Neuronal stem cell (in vitro differentiated cells): ENCODE results near the gene NKX2-8. TPM values are rescaled to one million over a fixed set of nuclear protein-coding genes. Genes with fewer than 3 reads are reported as not detected.

Experiments used
- DNase-seq: peaks from one replicate; pipeline ENCODE4 v3.0.0-alpha.2; 2013; ENCODE audit warnings: low spot score
- H2AFZ ChIP-seq: one replicate; pipeline ENCODE4 v1.6.1; 2013; ENCODE audit warnings: mild to moderate bottlenecking, low read length, inconsistent platforms
- H2AK5ac ChIP-seq: 2 replicates; pipeline ENCODE4 v1.6.1; 2013; ENCODE audit warnings: low read depth, mild to moderate bottlenecking, inconsistent platforms, low read length, moderate library complexity, mixed read lengths
- H2BK120ac ChIP-seq: 2 replicates; pipeline ENCODE4 v1.6.1; 2013; ENCODE audit warnings: low read depth, mild to moderate bottlenecking, inconsistent platforms, low read length, moderate library complexity, mixed read lengths
- H2BK12ac ChIP-seq: one replicate; pipeline ENCODE4 v1.6.1; 2013; ENCODE audit warnings: low read length, inconsistent platforms
- H2BK15ac ChIP-seq: 2 replicates; pipeline ENCODE4 v1.6.1; 2013; ENCODE audit warnings: mild to moderate bottlenecking, low read length, inconsistent platforms, mixed read lengths
- H2BK5ac ChIP-seq: one replicate; pipeline ENCODE4 v1.6.1; 2013; ENCODE audit warnings: inconsistent platforms, mild to moderate bottlenecking, low read length, moderate library complexity
- H3K14ac ChIP-seq: one replicate; pipeline ENCODE4 v1.6.1; 2013; ENCODE audit warnings: low read length, inconsistent platforms
- H3K18ac ChIP-seq: 2 replicates; pipeline ENCODE4 v1.6.1; 2013; ENCODE audit warnings: low read length, inconsistent platforms
- H3K23ac ChIP-seq: 2 replicates; pipeline ENCODE4 v1.6.1; 2013; ENCODE audit warnings: low read depth, mild to moderate bottlenecking, mixed read lengths, low read length, inconsistent platforms; ENCODE audit not compliant: poor library complexity
- H3K27ac ChIP-seq: replicated peaks from 3 replicates; pipeline ENCODE4 v1.5.1; 2013; ENCODE audit warnings: low read length, inconsistent platforms
- H3K27me3 ChIP-seq, 3 experiments: 2 replicates each; pipeline ENCODE4 v1.6.1; 2013; ENCODE audit warnings: low read length in 3 of 3, mild to moderate bottlenecking in 2 of 3, inconsistent platforms in 1 of 3, low read depth in 1 of 3, mixed read lengths in 1 of 3, moderate library complexity in 1 of 3; ENCODE audit not compliant: control insufficient read depth in 3 of 3, insufficient read depth in 3 of 3
- H3K36me3 ChIP-seq, 2 donors: replicated peaks in 1 of 2; 2 replicates each; pipeline ENCODE4 v1.6.1; 2013; ENCODE audit warnings: low read length in 2 of 2; ENCODE audit not compliant: control insufficient read depth in 2 of 2, insufficient read depth in 2 of 2
- H3K4ac ChIP-seq: 2 replicates; pipeline ENCODE4 v1.6.1; 2013; ENCODE audit warnings: inconsistent platforms, mild to moderate bottlenecking, low read length, moderate library complexity
- H3K4me1 ChIP-seq, 2 donors: 1 replicate in 1 of 2; 2 replicates in 1 of 2; pipeline ENCODE4 v1.6.1; 2013; ENCODE audit warnings: low read length in 2 of 2, low read depth in 1 of 2; ENCODE audit not compliant: control insufficient read depth in 2 of 2, insufficient read depth in 1 of 2
- H3K4me2 ChIP-seq: one replicate; pipeline ENCODE4 v1.6.1; 2013; ENCODE audit warnings: mild to moderate bottlenecking, low read length, inconsistent platforms; ENCODE audit not compliant: insufficient read depth, poor library complexity, severe bottlenecking
- H3K4me3 ChIP-seq, 2 donors: 2 replicates each; pipeline ENCODE4 v1.5.1; 2013; ENCODE audit warnings: low read length in 2 of 2, mild to moderate bottlenecking in 2 of 2, inconsistent platforms in 1 of 2, moderate library complexity in 1 of 2
- H3K79me1 ChIP-seq: one replicate; pipeline ENCODE4 v1.6.1; 2013; ENCODE audit warnings: low read depth, mild to moderate bottlenecking, inconsistent platforms, low read length, moderate library complexity
- H3K9ac ChIP-seq: one replicate; pipeline ENCODE4 v1.6.1; 2013; ENCODE audit warnings: mild to moderate bottlenecking, low read depth, low read length, inconsistent platforms; ENCODE audit not compliant: poor library complexity
- H3K9me3 ChIP-seq, 2 donors: replicated peaks in 1 of 2; 2 replicates each; pipeline versions ENCODE3 to v1.6.1; 2013; ENCODE audit warnings: low read length in 2 of 2, mild to moderate bottlenecking in 2 of 2, inconsistent platforms in 1 of 2, low read depth in 1 of 2, mixed read lengths in 1 of 2, moderate library complexity in 1 of 2; ENCODE audit not compliant: control insufficient read depth in 2 of 2, insufficient read depth in 1 of 2
- H4K8ac ChIP-seq: one replicate; pipeline ENCODE4 v1.6.1; 2013; ENCODE audit warnings: low read depth, mild to moderate bottlenecking, inconsistent platforms, low read length, moderate library complexity
- H4K91ac ChIP-seq: one replicate; pipeline ENCODE4 v1.6.1; 2013; ENCODE audit warnings: low read length, low read depth, mild to moderate bottlenecking, inconsistent platforms; ENCODE audit not compliant: poor library complexity
- WGBS, 2 donors: extraction: QIAGEN DNeasy Blood & Tissue Kit; methylation state at CpG; one replicate each; pipeline ENCODE4 v1.1.7; 2013; ENCODE audit warnings: missing lambda C conversion rate in 2 of 2, mixed read lengths in 1 of 2; ENCODE audit not compliant: insufficient read length in 2 of 2, insufficient replicate concordance in 1 of 2; ENCODE audit errors: extremely low coverage in 2 of 2; 5-methylcytosine and 5-hydroxymethylcytosine counted together
- polyA plus RNA-seq, 2 experiments: library from polyadenylated mRNA; stranded (reverse); fragments of 200-250 nt; gene quantifications; one replicate each; pipeline ENCODE4 v1.2.3, GENCODE V29; 2013

The NKX2-8 gene
- not detected for polyA plus RNA-seq (2013, experiment 1 of 2)
- not detected for polyA plus RNA-seq (2013, experiment 2 of 2)

- Histone ChIP-seq H3K9ac (peak within 1 kb of the TSS; percentile 82), H2BK5ac (no peak within 1 kb of the TSS), H3K9me3 (no peaks in the 10 kb centered on the region), H3K4me3 (peak within 1 kb of the TSS; percentile 40 to 77), H3K4me1 (peaks cover 0 to 18% of the 10 kb centered on the region in 2 donors), H4K91ac (no peak within 1 kb of the TSS), H3K14ac (no peak within 1 kb of the TSS), H4K8ac (no peak within 1 kb of the TSS), H3K4me2 (peak within 1 kb of the TSS; percentile 99), H3K18ac (peak within 1 kb of the TSS; percentile 82), H2AK5ac (no peak within 1 kb of the TSS), H2BK120ac (no peak within 1 kb of the TSS), H3K23ac (peak within 1 kb of the TSS; percentile 82), H3K79me1 (no peaks in the 10 kb centered on the region), H3K36me3 (no peaks in the 10 kb centered on the region), H3K27me3 (peaks cover 41 to 99% (median 86%) of the 10 kb centered on the region in 3 experiments), H3K27ac (no peak within 1 kb of the TSS), H2BK15ac (no peak within 1 kb of the TSS), H2BK12ac (no peak within 1 kb of the TSS), H3K4ac (no peak within 1 kb of the TSS), H2AFZ (peak within 1 kb of the TSS; percentile 85)
- no peak for DNase-seq
- WGBS, 2 donors = no CpG with 5 or more reads among the region's 62 CpGs
Observed at GRCh38 chr14:36582011-36582873, at the start of gene NKX2-8. Gene NKX2-8, minus strand, starts transcription at chr14:36582614. Its CDS starts 225 bp downstream, at chr14:36582389.

DNA sequence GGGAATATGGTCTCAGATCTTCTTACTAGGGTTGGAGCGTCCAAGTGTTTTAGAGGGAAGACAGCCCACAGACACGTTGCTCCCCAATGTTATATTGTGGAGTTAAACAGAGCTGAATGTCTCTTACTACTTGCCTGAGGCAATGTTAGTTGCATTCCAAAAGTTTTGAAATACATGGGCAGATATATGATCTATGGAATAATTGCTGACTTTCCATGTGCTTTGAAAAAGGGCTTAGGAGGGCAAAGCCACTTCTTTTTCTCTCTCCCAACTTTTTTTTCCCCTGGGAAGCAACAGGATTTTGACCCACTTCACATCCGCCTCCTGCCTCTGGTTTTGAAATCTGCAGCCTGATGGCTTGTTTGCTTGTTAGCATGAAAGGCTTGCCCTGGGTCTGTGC is 45.6 kb upstream of the NKX2-8 start:
- no peak for DNase-seq
- Histone ChIP-seq H3K9ac (no peak overlapping the region), H3K27me3 (peaks cover 0 to 23% (median 0%) of the 10 kb centered on the region in 3 experiments), H2BK12ac (no peak overlapping the region), H2BK15ac (no peak overlapping the region), H2AFZ (no peak overlapping the region), H3K14ac (no peak overlapping the region), H3K36me3 (no peaks in the 10 kb centered on the region), H3K18ac (no peak overlapping the region), H3K79me1 (no peaks in the 10 kb centered on the region), H3K4me1 (no peaks in the 10 kb centered on the region), H3K27ac (no peak overlapping the region), H4K91ac (no peak overlapping the region), H2AK5ac (no peak overlapping the region), H3K4ac (no peak overlapping the region), H4K8ac (no peak overlapping the region), H3K9me3 (no peaks in the 10 kb centered on the region), H3K23ac (no peak overlapping the region), H2BK5ac (no peak overlapping the region), H3K4me3 (no peak overlapping the region), H2BK120ac (no peak overlapping the region), H3K4me2 (no peak overlapping the region)
- WGBS, 2 donors = no CpG with 5 or more reads among the region's 3 CpGs

- Histone ChIP-seq H2BK12ac (no peak overlapping the region), H3K79me1 (no peaks in the 10 kb centered on the region), H3K14ac (no peak overlapping the region), H4K91ac (no peak overlapping the region), H3K4me1 (no peaks in the 10 kb centered on the region), H2AK5ac (no peak overlapping the region), H3K9ac (no peak overlapping the region), H4K8ac (no peak overlapping the region), H2BK5ac (no peak overlapping the region), H3K27me3 (peaks cover 0 to 23% (median 0%) of the 10 kb centered on the region in 3 experiments), H3K4me3 (no peak overlapping the region), H3K4ac (no peak overlapping the region), H3K23ac (no peak overlapping the region), H2BK15ac (no peak overlapping the region), H3K9me3 (no peaks in the 10 kb centered on the region), H3K36me3 (no peaks in the 10 kb centered on the region), H3K18ac (no peak overlapping the region), H3K4me2 (no peak overlapping the region), H2BK120ac (no peak overlapping the region), H2AFZ (no peak overlapping the region), H3K27ac (no peak overlapping the region)
- no CpG with 5 or more reads among the region's 4 CpGs for WGBS, 2 donors
- no peak for DNase-seq
Observed at GRCh38 chr14:36626151-36626550, 43.7 kb upstream of the NKX2-8 start.

DNA sequence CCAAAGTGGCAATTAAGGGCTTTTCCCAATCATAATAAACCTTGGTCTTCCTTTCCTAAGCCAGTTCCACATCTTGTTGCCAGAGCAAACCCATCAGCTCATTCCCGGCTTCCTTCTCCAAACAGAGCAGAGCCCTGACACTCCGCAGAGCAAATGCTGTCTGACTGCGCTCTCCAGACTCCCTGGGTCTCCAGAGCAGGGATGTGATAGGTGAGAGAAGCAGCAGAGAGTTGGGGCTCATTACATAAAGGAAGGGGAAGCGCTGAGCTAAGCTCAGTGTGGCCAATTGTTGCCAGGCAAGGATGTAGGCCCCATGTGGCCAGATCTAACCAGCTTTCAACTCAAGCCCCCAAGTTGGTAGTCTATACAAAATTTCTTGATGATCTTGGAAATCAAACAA is 43.0 kb upstream of the NKX2-8 start:
- Histone ChIP-seq H2BK12ac (no peak overlapping the region), H3K79me1 (no peaks in the 10 kb centered on the region), H2AFZ (no peak overlapping the region), H3K23ac (no peak overlapping the region), H4K91ac (no peak overlapping the region), H3K36me3 (no peaks in the 10 kb centered on the region), H3K27ac (no peak overlapping the region), H2BK120ac (no peak overlapping the region), H3K27me3 (peaks cover 0 to 23% (median 0%) of the 10 kb centered on the region in 3 experiments), H3K4me3 (no peak overlapping the region), H3K9ac (no peak overlapping the region), H2AK5ac (no peak overlapping the region), H3K4me2 (no peak overlapping the region), H2BK15ac (no peak overlapping the region), H3K9me3 (no peaks in the 10 kb centered on the region), H3K18ac (no peak overlapping the region), H3K4me1 (no peaks in the 10 kb centered on the region), H4K8ac (no peak overlapping the region), H3K14ac (no peak overlapping the region), H2BK5ac (no peak overlapping the region), H3K4ac (no peak overlapping the region)
- DNase-seq = no peak
- WGBS, 2 donors = no CpG with 5 or more reads among the region's 4 CpGs
